ENCODE data around the gene CIP2A.

The CIP2A gene

DNA sequence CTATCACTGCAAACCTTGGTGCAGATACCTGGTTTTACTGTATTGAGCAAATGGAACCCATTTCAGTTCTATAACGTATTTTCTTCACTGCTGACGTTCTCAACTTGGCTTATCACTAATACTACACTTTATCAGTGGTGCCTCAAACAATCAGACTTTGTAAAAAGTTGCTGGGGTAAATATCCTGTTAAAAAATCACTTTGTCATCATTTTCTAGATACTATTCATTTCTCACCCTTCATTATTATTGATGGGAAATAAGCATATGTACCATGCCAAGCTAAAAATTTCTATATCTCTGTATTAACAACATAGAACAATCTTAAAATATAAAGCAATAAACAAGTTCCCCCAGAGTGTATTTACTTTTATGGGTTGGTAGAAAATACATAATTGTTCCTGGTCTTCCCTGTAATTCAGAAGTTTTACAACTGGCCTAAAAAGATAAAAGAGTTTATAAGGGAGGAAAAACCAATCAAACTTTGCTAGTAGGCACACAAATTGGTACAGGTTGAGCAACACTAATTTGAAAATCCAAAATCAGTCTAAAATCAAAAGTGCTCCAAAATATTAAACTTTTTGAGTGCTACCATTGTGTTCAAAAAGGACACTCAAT, 33.2 kb downstream of the CIP2A start:
- no peak for DNase-seq

DNA sequence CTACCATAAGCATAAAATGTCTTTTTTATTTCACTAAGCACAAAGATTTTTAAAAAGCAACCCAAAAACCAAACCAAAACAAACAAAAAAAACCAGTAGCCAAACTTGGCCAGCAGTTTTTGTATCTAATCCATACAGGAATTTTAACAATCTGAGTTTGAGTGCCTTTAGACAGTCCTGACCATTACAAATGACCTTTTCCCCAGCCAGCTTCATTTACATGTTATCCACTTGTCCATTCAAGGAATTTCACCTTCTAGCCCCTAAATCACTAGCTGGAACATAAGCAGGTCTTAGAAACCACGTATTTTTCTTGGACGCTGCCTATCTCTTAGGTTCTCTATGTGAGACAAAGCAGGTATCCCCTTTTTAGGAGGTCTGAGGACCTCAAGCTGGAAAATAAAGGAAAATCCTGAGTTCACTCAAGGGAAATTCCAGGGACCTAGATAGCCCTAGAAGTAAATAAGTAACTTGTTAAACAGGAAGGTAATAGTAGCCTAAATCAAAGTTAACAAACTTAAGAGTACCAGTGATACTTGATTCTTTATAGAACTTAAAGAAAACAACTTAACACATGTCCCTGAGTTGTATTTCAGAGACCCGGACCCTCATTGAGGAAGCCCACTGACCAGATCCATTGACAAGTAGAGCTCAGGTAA, 34.2 kb downstream of the CIP2A start:
- DNase-seq, result no peak

DNA sequence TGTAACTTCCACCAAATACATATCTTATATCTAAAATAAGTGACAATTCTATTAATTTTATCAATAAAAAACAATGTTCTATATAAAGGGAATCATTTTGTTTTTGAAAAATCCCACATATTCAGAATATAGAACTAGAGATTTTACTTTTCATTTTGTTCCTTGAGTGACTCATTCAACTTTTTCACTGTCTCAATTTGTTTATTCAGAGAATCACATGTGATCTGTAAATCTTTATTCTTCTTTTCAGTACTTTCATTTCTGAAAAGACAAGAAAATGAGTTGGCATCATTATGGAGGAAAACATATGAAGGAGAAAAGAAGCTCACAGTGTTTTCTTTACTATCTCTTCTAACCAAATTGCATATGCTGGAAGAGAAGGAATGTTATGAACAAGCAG, 35.0 kb downstream of the CIP2A start:
- no peak for DNase-seq

DNA sequence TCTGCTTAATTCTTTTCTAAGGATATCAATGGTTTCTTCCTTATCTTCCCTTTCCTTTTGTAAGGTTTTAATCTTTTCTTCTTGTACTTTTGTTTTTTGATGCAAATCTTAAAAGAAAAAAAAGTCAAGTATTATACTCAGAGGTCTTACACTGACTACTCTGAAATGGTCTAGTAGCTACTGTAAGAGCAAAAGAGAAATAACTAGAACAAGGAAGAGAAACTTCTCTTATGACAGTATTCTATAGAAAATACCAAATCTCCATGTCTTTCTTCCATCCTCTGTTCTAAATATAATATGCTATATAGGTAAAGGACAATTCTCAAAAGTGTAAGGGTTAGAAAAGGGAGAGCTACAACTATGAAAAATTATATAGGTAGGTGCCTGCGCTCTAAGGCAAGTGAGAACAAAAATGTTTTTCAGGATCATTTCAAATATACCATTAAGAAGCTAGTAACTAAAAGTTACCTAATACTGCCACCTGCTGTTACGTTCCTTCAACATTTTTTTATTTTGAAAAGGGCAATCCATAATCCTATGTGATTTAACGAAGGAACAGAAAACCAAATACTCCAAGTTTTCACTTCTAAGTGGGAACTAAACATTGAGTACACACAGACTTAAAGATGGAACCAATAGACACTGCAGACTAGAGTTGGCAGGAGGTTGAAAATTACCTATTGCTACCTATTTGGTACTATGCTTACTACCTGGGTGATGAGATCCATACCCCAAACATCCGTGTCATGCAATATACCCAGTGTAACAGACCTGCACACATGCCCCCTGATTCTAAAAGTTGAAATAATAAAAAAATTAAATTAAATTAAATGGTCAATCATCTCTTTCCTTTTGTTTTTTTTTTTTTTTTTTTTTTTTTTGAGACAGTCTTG, 36.7 kb downstream of the CIP2A start:
- DNase-seq, result peak; percentile 4

DNA sequence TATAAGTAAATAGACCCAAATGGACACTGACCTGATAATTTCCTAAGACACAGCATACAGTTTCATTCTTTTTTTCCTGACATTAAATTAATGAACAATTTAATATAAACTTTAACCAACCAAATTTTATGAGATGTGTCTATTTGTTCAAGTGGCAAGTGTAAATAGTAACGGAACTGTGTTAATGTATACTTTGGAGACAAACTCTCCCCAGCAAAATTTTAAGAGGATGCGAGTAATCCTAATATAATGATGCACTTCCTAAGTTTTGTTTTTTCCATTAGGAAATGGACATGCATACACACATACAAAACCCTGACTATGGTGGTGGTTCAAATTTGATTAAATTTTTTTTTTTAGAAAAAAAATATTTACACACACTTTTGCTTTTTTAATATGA, 40.4 kb downstream of the CIP2A start:
- DNase-seq, result no peak

DNA sequence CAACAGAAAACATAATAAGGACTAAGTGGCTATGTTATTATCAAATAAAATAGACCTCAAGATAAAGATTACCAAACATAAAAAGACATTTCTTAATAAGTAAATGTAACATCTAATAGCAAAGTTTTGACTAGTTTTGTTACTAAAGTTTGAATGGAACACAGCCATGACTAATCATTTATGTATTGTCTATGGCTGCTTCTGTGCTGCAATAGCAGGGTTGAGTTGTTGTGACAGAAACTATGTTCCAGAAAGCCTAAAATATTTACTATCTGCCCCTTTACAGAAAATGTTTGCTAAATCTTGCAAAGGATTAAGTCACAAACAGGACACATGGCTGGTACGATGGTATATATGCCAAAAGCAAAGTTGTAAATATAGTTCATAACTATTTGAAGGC, 40.9 kb downstream of the CIP2A start:
- no peak for DNase-seq

DNA sequence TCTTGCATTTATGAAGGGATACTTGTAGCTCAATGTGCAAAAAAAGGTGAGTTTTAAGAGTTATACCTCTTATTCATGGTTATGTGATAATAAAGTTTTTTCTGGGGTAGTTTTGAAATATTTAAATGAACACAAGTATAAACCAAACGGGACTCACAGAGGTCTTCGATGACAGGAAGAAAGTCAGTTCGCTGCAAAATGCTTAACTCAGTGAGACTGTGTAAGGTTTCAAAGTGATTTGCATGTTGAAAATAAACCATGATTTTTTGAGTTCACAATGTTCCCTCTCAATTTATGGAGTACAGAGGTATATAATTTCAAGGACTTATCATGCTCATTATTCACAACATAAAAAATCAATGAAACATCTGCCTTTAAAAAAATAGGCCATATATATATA, 42.5 kb downstream of the CIP2A start:
- DNase-seq, result no peak

DNA sequence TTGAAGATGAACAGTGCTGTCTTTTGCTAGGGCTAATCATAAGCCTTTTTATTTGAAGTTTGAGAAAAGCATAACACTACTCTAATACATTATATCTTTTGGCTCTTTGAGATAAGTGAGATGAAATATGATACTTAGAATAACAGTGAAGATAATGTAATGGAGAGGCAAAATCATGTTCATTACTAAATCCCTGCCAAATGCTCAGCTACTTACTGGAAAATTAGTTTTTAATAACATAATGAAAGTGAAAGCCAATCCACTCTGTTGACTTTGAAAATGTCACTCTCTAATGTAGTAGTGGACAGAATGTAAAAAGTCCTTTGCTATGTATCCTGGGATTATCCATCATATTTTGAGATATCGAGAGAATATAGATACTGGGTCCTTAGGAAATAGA, 43.0 kb downstream of the CIP2A start:
- no peak for DNase-seq

DNA sequence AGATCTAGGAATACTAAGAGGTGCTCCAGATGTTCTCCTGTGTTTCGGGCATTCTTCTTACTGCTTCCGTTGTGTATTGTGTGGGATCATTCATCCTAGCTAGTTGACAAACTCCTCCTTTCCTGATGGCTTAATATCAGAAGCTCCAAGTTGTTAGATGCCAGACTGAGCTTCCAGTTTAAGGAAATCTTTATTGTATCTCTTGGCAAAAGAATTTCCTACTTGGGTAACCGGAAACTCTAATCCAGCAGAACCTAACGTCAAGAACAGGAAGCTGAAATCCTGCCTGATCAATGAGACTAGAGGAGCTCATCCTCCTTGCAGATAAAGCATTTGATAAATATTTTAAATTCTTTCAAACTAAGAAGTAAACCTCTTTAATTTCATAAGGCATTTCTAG, 51.2 kb downstream of the CIP2A start:
- DNase-seq, result no peak

DNA sequence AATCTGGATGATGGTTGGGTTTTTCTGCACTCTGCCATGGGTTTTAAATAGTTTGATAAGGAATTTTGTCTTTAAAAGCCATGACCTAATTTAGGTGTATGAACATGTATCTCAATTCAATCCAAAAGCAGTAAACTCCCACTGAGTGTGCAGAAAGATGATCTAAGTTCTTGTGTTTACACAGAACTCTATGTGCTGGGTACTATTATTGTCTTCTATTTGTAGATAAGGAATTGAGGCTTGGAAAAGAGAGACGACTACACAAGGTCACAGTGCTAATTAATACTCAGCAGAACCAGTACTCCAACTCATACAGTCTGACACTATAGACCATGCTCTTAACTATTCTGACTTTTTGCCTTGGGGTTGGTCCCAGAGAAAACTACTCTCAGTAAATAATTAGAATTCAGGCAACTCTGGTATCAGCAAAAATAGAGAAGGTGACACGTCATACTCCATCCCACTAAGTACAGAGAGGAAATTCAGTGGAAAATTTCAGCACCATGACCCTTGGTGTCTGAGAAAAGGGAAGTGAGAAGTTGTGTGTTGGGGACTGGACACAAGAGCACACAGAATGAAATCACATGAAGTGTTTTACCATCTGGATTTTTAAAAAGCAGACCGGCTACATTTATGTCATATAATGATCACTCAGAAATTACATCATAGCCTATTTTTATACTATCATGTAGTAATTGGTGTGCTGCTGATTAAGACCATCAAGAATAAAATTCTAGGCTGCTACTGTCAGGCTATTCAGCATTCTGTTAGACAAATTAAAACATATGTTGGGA, 60.6 kb downstream of the CIP2A start:
- DNase-seq, result no peak

DNA sequence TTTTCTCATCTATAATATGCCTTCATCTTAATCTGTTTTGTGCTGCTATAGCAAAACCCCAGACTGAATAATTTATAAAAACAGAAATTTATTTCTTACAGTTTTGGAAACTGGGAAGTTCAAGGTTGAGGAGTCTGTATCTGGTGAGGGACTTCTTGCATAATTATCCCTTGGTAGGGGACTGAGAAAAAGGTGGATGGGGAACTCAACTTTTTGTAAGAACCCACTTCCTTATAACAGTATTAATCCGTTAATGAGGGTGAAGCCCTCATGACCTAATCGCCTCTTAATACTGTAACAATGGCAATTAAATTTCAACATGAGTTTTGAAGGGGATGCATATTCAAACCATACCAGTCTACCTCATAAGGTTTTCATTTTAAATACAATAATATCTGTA, 61.4 kb downstream of the CIP2A start:
- no peak for DNase-seq

DNA sequence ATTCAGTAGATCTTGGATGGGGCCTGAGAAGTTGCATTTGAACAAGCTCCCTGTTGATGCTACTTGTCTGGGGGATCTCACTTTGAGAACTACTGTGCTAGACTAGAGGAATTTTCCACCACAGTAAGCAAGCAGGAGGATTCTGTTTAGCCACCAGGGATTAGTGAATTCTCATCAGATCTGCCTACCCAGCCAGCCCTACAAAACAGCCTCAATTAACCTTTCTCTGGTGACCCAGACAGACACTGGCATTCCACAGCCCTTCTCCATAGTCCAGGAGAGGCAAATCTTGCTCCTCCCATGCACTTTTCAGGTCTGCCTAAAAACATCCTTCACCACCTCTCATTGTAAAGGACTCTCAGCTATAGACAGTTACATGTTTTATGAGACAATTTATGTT, 62.1 kb downstream of the CIP2A start:
- no peak for DNase-seq

DNA sequence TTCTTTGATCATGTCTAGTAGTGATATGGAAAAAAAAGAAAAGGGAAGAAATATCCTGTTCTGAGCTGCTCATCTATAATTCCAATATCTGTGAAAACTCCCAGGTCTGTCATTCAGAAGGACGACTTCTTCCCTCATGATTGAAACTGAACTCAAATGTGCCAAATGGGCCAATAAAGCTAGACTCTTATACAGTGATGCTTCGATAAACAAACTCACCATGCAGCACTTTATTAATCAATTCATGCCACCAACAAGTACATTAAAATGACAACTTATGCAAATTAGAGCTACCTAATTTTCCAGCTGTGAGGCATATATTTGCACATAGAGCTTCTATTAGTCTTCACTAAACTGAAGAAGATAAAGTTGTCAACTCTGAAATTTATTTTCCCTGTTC, 63.3 kb downstream of the CIP2A start:
- DNase-seq, result no peak

DNA sequence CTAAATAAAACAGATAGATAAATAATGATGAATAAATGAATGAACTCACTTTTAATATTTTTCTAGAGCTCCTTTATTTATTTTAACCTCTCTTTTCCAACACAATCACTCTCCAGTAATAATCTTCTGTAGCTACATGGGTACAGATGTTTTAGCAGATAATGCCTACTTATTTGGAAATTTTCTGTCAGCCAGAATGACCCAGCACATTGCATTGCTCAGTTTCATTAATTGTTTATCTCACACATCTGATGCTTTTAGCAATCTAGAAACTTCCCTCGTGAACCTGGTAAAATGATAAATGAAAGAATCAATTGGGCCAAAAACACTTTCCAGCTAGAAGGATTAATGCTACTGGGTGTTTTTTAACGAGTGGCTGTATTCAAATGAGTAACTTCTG, 64.0 kb downstream of the CIP2A start:
- DNase-seq, result no peak

DNA sequence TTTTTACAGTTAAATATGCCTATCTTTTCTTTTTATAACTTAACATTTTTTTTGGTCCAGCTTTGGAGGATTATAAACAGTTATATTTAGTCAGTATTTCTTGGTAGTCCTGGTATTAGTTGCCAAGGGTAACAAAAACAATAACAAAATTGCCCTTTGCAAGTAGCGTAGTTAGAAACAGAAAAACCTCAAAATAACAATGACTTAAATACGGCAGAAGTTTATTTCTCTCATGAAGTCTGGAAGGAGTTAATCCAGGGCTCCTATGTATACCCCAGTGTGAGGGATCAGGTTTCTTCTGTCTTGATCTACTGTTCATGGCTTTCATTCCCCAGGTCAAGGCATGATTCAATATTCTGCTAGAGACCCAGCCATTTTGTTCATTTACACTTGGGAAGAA, 64.7 kb downstream of the CIP2A start:
- DNase-seq, result no peak

DNA sequence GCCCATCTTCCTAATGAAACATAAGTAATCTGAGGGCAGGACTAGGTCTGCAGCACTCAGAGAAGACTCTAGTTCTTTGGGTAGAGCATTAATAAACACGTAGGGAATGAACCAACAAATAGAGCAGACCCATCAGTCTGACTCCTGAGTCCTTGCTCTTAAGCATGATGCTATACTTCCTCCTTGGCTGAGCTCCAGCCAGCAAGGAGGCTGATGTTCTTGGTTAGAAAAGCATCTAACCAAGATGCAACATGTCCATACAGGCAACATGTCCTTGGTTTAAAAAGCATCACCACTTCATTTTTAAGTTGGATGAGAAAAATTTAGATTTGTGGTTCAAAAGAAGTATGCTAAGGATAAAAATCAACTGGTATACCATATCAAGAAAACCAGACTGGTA, 70.3 kb downstream of the CIP2A start:
- no peak for DNase-seq

DNA sequence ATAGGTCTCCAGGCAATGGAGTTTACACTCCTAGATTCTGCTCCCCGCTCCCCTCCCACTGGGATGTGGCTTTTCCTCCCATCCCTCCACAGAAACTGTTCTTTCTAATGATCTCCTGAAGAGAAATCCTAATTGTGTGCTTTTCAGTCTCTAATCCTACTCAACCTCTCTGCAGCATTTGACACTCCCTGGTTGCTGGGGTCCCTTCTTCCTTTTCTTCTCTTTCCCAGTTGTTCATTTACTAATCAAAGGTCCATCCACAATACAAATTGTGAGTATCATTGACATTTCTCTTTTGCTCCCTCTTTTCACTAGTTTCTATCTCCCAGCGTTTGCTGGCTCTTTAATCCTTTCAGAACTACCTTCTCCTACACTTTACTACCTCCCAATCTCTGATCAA, 72.4 kb downstream of the CIP2A start:
- no peak for DNase-seq

DNA sequence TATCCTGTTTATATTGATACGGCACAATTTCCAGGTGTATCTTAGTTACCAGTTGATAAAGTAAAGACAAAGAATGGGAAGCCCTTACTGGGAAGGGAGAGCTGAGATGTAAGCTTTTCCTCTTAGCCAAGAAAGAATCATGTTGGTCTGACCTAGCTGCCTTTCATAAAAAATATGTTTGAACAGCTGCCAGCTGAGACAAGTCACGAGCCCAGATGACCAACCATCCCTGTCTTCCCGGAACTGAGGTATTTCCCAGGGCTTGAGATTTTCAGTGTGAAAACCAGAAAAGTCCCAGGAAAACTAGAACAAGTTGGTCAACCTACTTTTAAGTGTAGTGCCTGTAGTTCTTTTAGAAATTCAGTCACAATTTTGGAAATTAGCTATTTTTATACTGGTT, 75.3 kb downstream of the CIP2A start:
- no peak for DNase-seq

DNA sequence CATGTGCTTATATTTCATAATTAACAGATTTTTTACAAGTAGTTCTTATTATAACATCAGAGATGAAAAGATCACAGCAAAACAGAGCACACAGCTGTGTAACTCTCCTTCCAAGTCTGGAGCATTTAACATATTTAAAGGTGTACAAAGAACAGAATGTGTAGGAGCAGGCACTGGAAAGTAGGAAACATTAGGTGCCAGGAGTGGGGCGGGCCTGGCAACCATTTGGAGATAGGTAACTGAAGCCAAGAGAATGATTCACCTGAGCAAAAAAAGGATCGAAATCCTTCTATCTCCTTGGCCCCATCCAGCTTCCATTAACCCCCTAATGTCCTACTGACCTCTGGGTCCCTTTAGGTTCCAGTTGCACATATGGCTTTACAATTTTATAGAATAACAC, 76.6 kb downstream of the CIP2A start:
- DNase-seq, result no peak

DNA sequence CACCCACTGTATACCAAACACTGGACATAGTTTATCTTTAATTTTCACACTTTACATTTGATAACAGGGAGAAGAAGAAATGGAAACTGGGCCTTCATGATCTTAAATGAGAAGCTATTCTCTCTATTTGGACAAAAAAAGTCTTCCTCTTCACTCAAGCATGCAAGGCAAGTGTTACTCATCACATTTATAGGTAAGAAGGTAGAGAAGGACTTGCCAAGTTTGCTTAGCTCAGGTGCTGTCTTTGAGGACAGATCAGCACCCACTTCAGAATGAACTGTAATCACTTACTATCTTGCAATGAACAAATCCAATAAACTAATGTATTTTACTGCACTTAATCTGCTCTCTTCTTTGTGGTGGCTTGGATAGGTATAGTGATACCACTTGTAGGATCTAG, 77.7 kb downstream of the CIP2A start:
- DNase-seq, result no peak

DNA sequence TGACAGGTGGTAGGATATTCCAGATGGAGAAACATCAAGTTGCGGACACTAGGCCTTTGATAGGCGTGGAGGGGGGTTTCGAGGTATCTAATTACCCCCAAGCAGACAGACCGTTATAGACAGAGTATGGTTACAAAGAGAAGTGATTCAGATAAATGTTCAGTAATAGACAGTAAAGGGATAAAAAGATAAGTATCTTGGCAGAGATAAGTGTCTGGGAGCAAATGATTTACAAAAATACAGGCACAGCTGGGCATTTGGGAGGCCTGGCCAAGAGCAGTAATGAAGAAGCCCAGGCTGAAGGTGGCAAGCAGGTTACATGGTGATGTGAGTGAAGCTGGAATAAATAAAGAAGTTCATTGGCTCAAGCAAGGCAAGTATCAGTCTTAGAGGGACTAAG, 78.2 kb downstream of the CIP2A start:
- no peak for DNase-seq

DNA sequence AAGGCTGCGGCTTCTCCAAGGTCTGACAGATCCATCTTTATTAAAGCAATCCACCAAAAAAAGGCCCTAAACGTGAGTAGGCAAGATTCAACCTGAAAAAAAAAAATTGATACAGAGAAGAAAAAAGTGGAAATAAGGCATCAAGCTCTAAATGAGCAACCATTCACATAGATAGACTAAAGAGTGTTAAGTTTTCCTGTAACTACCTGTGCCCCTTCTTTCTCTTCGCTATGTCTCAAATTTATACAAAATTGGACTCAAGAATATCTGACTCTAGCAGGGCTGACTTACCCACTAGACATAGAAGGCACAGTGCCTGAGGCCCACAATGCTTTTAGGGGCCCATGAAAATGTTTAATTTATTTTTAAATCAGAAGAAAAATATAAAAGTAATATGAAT, 78.7 kb downstream of the CIP2A start, which contains the start of gene MYH15:
TSS of gene MYH15 (minus strand) at position 101 of the 400 bp plus-strand sequence. CDS start at position 35, 66 bp downstream.
- DNase-seq, result no peak

DNA sequence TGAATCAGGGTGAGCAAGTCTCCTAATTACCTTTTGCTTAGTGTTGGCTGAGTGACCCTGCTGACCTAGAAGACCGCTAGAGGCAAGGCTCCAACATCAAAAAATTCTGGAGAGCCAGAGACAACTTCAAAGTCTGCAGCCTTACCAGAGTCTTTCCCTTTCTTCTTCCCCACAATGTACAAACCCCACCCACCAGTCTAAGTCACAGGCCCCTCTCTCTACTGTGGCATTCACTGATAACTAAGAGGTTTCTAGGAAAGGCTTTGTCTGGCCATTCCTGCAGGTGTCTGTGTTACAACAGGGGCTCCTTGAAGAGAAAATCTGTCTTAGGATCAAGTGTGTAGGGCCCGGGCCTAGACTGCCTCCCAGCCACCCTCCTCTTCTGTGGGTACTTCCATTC, 79.4 kb downstream of the CIP2A start:
- no peak for DNase-seq
